Skin of body (tissue), 2 donors: ENCODE measurements around the gene SRMS. TPM values are rescaled to one million over a fixed set of nuclear protein-coding genes. Genes with fewer than 3 reads are reported as not detected.
A peak's percentile ranks its signal among the peaks of the same experiment; 100 is the strongest.
"Not testable (repeated sequence)": the region's sequence is repeated elsewhere in the genome, so short reads cannot be mapped to it uniquely, and the experiment has no call there.

Experiments
- DNase-seq: peaks from one replicate; lab custom pipeline; 2025; lab: John Stamatoyannopoulos, UW
- total RNA-seq: library from RNA; depleted of rRNA; stranded (reverse); fragments of >200 nt; gene quantifications from one replicate; pipeline ENCODE4 v1.2.3, GENCODE V29; 2014

The SRMS gene
- total RNA-seq, 1 donor from 2014 or later: 1.1 TPM

GRCh38 chr20:63525185-63525584 is 22.4 kb downstream of the SRMS start:
- DNase-seq: no peak

DNA sequence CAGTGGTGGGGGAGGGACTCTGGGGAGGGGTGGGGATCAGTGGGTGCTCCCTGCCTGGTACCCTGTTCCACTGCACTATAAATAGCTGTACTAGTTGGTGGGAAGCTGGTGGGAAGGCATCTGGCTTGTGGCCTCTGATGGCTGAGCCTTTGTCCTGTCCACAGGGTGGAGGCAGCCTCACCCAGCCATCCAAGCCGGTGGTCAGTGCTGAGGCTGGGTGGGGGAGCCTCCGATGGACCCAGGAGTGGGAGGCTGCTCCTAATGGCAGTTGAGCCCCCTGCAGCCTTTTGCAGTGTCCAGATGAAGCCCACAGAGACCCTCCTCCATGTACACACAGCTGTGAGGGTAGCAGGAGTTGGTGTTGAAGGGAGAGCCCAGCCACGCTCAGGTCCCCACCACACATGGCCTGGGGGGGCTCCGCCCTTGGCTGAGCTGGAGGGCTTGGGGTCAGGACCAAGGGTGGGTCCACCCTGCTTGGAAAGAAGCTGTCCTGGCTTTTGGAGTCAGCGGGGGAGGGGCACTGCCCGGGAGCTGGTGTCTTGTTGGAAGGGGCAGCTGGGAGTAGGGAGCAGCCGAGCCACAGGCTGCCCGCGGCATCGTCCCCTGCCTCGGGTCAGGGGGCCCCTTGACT is 24.5 kb downstream of the SRMS start:
- DNase-seq: no peak

GRCh38 chr20:63522091-63522868 is 25.3 kb downstream of the SRMS start:
- no peak for DNase-seq

DNA sequence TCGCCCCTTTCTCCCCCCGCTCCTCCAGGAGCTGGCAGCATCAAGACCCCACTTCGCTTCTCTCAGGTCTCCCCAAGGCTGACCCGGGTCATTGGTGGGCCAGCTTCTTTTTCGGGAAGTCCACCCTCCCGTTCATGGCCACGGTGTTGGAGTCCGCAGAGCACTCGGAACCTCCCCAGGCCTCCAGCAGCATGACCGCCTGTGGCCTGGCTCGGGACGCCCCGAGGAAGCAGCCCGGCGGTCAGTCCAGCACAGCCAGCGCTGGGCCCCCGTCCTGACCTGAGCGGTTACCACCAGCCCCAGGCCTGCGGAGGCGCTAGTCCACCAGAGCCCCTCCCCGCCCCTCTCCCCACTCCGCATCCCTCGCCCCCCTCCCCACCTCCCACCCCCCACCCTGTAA is 25.9 kb downstream of the SRMS start:
- no peak for DNase-seq

DNA sequence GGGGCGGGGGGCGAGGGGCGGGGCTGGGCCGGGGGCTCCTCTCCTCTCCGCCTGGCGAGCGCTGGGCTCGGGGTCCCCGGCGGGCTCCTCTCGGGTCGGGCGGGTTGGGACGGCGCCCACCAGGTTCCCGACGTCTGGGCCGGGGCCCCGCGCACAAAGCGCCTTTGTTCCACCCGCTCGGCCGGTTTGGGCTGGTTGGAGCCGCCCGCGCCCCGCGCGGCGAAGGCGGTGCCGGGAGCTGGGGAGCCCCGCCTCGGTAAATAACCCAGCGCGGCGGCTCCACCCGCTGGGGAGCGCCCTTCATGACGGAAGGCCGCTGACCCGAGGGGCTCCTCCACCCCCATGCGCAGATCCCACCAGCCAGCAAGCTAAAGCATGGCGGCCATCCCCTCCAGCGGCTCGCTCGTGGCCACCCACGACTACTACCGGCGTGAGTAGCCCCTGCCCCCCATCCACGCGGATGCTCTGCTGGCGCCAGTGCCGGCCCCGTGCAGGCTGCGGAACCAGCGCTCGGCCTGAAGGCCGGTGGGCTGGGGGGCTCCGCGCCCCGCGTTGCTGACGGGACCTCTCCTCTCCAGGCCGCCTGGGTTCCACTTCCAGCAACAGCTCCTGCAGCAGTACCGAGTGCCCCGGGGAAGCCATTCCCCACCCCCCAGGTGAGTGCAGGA is 26.5 kb downstream of the SRMS start:
- peak; percentile 39 for DNase-seq

DNA sequence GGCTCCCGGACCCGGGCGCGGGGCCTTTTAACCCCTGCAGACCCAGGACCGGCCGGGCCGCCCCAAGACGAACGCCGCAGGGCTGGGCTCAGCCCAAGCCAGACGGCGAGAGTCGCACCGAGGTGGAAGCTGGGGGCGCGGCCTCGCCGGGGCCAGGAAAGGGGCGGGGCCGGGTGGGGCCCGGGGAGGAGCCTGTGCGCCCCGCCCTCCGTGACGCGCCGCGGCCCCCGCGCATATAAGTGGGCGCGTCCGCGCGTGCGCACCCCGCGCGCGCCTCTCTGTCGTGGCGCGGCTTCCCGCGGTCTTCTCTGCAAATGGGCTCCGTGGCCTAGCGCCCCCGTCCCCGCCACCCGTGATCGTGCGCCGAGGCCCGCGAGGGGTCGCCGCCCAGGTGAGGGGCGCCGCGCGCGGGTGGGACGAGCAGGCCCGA is 27.0 kb downstream of the SRMS start, which contains the start of gene PPDPF:
TSS of gene PPDPF (plus strand) at position 262 of the 430 bp plus-strand sequence. CDS start 544 bp downstream, outside the sequence.
- peak; percentile 82 for DNase-seq

DNA sequence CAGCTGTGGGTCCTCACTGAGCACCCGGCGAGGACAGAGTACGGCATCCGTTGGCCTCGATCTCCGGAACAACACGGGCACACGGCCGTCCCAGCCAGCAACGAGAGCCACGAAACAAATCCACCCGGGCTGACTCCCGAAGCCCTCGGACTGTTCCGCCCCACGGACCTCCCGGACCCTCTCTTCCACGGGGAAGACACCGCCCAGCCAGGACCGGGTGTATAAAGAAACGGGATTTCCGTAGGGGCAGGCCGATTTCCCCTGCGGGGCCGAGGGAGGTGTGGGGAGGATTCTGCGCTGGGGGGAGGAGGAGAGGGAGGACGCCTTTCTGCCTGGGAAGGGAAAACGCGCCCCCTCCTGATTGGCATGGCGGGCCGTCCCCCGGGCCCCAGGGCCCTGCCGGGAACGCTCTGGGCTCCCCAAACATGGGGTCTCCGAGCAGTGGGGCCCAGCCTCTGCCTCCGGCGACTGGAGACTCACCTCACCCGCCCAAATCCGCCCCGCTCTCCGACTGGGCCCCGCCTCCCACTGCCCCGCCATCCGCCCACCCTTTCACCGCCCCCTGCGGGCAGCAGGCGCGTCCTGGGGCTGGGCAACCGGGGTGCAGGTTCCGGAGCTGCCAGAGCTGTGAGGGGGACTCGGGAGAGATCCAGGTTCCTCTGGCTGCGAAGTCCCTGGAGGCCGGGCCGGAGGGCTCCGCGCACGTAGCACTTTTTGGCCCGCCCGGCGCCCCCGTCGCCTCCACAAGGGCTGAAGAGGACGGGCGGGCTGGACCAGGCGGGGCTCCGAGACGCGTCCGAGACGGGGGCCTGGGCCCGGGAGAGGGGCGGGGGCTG is 27.7 kb downstream of the SRMS start:
- DNase-seq: peak; percentile 74

DNA sequence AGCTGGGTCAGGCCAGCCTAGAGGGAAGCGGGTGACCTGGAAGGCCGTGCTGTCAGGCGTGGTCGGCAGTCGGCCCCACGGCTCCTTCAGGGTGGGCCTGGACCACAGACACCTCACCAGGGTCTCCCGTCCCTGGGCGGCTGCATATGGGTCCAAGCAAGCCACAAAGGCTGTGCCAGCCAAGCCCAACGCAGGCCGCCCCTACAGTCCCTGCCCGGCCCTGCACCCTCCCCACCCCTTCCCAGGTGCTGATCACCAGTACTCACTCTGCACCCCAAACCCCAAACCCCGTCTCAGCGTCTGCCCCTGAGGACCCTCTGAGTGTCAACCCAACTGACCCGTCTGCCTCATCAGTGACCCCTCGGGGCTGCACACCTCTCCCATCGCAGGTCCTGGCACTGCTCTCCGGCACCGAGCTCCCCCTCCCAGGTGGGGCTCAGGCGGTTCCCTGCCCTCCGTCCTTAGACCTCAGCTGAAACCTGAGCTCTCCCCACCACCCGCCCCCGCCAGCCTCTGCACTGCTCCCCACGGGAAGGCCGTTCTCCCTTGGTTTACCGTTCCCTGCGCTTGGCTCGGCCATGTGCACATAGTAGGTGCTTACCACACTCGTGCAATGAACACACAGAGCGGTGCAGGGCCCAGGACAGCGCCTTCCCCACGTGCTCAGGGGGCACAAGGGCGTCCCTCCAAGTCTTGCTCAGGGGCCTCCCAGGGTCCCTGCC is 28.4 kb downstream of the SRMS start:
- DNase-seq: no peak

- no peak for DNase-seq
Measured at GRCh38 chr20:63518351-63518861, 29.1 kb downstream of the SRMS start.

DNA sequence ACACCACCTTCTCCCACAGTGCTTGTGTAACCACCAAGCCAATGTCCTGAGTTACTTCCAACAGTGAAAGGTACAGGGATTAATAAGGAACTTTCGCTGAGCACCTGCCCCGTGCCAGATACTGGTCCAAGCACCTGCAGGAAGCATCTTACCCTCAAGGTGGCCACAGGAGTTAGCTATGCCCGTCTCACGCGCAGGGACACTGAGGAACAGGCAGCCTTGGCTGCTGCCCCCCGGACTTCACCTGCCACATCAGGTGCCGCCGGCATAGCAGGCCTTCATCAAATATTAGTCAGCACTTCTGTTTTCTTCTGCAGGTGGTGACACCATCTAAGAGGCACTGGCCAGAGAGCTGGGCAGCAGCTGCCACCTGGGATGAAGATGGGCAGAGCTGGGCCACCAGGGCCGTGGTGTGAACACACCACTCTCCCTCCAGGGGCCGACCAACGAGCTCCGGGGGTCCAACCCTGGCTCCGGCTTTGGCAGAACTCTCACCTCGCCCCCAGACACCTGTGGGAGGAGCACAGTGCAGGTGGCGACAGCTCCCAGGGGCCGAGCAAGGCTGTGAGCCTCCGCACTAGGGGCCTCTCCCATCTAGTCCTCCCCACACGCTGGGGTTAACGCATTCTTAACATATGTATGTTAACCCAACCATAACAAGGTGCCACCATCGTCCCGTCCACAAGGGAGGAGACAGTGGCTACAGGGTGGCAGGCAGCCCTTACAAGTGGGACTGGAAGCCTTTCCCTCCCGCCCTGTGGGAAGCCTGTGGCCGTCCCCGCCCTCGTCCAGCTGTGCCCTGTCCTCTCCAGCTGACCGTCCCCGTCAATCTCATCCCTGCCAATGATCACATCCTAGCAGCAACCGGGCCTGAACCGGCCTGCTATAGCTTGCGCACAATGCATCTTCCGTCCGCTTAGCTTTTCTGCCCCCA is 29.9 kb downstream of the SRMS start:
- no peak for DNase-seq

DNA sequence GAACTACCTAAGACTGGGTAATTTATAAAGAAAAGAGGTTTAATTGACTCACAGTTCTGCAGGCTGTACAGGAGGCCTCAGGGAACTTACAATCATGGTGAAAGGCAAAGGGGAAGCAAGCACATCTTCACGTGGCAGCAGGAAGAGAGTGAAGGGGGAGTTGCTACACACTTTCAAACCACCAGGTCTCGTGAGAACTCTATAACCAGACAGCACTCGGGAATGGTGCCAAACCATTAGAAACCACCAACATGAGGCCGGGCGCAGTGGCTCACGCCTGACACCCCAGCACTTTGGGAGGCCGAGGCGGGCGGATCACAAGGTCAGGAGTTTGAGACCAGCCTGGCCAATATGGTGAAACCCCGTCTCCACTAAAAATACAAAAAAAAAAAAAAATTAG is 33.0 kb downstream of the SRMS start:
- DNase-seq: not testable (repeated sequence)

DNA sequence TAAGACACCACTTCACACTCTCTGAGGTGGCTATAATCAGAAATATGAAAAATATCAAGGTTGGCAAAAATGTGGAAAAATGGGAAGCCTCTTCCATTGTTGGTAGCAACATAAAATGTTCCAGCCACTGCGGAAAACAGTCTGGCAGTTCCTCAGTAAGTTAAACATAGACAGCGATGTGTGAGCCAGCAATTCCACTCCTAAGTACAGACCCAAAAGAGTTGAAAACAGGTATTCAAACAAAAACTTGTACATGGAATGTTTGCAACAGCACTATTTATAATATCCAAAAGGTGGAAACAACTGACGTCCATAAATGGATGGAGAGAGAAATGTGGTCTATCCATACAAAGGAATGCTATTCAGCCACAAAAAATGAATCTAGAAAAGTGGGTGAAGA is 34.3 kb downstream of the SRMS start:
- DNase-seq: no peak

DNA sequence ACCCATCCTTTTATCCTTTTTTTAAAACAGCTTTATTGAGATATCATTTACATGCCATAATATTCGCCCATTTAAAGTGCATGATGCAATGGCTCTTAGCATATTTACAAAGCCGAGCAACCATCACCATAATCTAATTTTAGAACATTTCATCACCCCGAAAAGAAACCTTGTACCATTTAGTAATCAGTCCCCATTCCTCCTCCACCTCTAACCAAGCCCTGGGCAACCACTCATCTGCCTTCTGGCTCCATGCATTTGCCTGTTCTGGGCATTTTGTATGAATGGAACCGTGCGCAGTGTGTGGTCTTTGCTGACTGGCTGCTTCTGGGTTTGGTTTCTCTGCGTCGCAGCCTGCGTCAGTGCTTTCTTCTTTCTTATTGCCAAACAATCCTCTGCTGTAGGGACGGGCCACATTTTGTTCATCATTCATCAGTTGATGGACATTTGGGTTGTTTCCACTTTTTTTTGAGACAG is 38.4 kb downstream of the SRMS start:
- DNase-seq: no peak

- DNase-seq: no peak
Measured at GRCh38 chr20:63508072-63508768, 39.3 kb downstream of the SRMS start.

- no peak for DNase-seq
Measured at GRCh38 chr20:63507083-63507743, 40.3 kb downstream of the SRMS start.

DNA sequence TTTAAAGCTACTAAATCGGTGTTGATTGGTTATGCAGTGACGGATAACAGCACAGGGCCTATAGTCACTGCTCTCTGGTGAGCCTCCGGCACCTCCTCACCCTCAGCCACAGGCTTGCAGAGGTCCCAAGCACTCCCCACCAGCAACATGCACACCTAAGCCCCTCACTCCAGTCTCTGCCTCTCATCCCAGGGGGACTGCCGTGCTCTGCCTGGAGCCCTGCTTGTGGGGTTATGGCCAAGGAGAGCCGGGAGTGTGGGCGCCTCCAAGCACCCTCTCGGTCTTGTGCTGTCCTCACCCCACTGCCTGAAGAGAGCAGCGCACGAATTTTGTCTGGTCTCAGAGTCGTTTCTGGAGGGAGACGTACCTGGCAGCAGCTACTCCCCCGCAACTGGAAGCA is 41.8 kb downstream of the SRMS start:
- no peak for DNase-seq

GRCh38 chr20:63505281-63505680 is 42.3 kb downstream of the SRMS start:
- no peak for DNase-seq

- DNase-seq: no peak
Measured at GRCh38 chr20:63504642-63505041, 42.9 kb downstream of the SRMS start.
